ENCODE measurements around the gene STIM1.

Gene STIM1

DNA sequence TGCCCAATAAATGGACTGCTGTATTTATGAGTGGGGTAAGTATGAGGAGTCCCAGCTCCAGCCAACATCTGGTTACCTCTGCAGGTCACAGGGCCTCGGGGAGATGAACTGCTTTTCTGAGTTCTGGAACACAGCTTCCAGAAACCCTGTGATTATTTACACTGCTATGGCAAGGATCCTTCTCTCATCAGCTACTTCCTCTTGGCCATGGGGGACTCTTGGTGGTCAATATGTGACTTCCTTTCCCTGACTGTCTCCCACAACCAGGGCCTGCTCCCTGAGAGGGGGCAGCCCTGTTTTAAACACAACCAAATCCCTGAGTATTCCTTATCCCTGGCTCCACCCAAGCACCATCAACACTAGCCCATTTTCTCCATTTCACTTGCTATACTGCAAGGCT lies 24.7 kb upstream of the STIM1 start:
- DNase-seq = peak in 3 of 4 experiments; percentile 54 to 59 (median 56)

DNA sequence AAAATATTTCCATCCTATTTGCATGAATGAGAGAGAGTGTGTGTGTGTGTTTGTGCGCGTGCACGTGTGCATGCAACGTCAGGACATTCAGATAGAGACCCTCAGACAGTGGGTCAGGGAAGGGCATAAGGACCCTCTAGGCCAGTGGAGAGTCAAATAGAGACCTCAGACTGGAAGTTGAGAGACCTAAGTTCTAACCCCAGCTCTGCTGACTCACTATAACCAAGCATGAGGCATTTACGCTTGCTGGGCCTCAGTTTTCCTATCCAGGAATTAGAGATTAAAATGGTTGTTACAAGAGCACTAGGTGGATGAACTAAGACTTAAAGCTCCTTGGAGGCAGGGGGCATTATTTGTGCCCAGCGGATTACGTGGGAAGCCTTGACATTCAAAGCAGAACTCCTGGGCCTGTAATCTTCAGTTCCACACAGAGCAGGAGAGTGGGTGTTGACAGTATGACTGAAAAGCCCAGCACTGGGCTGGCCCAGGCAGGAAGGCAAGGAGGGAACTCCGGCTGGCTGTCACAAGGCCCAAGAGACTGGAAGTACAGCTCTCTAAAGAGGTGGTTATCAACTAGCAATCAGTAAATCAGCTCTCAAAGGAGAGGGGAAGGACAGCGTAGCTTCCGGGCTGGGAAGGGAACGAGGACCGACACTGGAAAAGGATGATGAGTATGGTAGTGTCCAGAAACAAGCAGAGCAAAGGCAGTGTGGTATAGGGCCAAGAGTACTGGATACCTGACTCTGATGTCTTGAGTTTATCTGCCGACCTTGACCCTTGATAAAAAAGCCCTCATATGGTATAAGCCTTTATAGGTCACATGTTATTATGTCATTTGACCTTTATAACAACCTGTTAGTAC lies 23.9 kb upstream of the STIM1 start:
- DNase-seq = peak; percentile 84 to 92 (median 92)

- peak in 1 of 4 experiments; percentile 14 for DNase-seq
Observed at GRCh38 chr11:3832816-3833215, 22.6 kb upstream of the STIM1 start.

DNA sequence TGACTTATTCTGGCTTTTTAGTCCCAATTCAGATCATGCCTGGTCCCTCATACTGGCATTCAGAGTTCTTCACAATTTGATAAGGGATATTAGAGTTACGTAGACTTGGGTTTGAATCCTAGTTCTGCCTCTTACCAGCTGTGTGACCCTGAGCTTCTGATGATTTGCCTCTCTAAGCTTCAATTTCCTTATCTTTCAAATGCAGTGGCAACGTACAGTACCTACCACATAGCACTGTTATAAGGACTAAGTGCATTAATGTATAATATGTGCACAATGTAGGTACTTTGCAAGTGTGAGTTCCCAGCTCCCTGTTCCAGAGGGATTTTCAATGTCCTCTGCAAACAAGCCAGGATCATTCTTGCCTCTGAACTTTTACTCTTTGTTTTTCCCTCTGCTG lies 22.0 kb upstream of the STIM1 start:
- no peak for DNase-seq

GRCh38 chr11:3834349-3834663 lies 21.2 kb upstream of the STIM1 start:
- no peak for DNase-seq

- DNase-seq = peak; percentile 71 to 92 (median 83)
Observed at GRCh38 chr11:3834664-3835461, 20.6 kb upstream of the STIM1 start.

- DNase-seq = peak in 3 of 4 experiments; percentile 49 to 71 (median 60)
Observed at GRCh38 chr11:3835751-3836150, 19.7 kb upstream of the STIM1 start.

DNA sequence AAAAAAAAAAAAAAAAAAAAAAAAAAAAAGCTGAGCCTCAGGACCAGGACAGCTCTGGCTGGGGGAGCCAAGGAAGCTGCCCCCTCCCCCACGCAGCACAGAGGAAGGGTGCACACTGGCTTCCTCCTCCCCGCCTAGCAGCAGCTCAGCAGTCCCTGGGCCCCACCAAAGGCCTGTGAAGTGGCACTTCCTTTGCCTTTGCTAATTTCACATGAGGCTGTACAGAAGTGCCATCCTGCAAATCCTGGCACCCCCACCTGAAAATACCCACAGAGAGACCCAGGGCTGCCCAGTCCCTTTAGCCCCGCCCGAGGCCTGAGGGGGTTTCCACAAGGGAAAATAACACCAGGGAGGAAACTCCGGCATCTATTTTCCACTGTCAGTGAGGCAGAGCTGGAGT lies 18.6 kb upstream of the STIM1 start:
- peak in 3 of 4 experiments; percentile 71 to 83 (median 82) for DNase-seq

DNA sequence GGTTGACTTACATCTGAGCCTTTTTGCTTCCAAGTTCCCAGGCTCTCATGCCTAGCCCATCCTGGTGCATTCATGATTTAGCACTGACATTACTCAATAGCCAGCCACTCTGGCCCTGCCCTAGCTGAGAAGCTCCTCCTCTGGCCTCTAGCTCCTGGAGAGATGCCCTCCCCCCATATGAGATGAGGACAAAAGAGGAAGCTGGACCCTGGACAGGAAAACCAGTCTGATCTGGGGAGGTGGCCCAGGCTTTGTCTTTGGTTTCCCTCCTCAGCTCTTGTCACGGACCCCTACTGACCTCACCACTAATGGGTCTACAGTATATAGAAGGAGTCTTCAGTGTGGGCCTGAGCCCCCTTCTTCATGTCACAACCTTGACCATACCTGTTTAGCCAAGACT lies 17.7 kb upstream of the STIM1 start:
- peak; percentile 86 to 96 (median 93) for DNase-seq

GRCh38 chr11:3838504-3838903 lies 17.0 kb upstream of the STIM1 start:
- DNase-seq = peak in 3 of 4 experiments; percentile 42 to 75 (median 70)

- DNase-seq = peak in 2 of 4 experiments; percentile 31 to 47
Observed at GRCh38 chr11:3840004-3840869, 15.2 kb upstream of the STIM1 start.

- DNase-seq = peak in 3 of 4 experiments; percentile 82 to 95 (median 93)
Observed at GRCh38 chr11:3840870-3841425, 14.5 kb upstream of the STIM1 start, which contains the start of gene RHOG. RHOG (minus strand) TSS chr11:3840959; CDS start chr11:3828138, 12,821 bp downstream.

GRCh38 chr11:3841426-3842350 lies 13.8 kb upstream of the STIM1 start:
- peak; percentile 94 to 97 (median 95) for DNase-seq

DNA sequence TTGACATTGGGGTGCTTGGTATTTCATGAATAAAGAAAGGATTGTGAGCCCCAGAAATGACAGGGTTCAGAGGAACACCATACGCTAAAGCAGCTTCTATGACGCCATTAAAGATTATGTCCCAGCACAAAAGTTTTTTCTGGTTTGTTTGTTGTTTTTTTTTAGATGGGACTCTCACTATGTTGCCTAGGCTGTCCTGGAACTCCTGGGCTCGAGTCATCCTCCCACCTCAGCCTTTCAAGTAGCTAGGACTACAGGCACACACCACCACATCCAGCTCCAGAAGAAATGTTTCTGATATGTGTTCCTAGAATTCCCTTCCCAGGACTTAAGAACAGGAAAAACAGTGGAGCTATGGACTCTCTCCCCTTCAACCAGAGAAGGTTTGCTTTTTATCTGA lies 12.1 kb upstream of the STIM1 start:
- DNase-seq = peak in 1 of 4 experiments; percentile 53

- no peak for DNase-seq
Observed at GRCh38 chr11:3845246-3845645, 10.2 kb upstream of the STIM1 start.

DNA sequence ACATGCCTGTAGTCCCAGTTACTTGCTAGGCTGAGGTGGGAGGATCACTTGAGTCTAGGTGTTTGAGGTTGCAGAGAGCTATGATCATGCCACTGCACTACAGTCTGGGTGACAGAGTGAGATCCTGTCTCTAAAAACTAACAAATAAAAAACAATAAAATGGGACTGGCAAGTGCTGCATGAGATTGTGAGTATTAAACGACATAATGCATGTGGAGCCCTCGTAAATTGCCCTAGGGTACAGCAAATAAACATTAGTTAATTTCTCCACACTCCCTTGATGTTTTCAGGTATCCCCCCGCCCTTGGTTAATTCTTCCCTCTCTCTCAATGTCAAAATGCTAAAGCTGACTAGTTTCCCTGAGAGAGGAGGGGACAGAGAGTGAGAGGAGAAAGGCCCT lies 9.8 kb upstream of the STIM1 start:
- no peak for DNase-seq

GRCh38 chr11:3849297-3849874 lies 6.1 kb upstream of the STIM1 start:
- peak; percentile 59 to 80 (median 72) for DNase-seq

- DNase-seq = no peak
Observed at GRCh38 chr11:3853545-3853842, 2.0 kb upstream of the STIM1 start.

DNA sequence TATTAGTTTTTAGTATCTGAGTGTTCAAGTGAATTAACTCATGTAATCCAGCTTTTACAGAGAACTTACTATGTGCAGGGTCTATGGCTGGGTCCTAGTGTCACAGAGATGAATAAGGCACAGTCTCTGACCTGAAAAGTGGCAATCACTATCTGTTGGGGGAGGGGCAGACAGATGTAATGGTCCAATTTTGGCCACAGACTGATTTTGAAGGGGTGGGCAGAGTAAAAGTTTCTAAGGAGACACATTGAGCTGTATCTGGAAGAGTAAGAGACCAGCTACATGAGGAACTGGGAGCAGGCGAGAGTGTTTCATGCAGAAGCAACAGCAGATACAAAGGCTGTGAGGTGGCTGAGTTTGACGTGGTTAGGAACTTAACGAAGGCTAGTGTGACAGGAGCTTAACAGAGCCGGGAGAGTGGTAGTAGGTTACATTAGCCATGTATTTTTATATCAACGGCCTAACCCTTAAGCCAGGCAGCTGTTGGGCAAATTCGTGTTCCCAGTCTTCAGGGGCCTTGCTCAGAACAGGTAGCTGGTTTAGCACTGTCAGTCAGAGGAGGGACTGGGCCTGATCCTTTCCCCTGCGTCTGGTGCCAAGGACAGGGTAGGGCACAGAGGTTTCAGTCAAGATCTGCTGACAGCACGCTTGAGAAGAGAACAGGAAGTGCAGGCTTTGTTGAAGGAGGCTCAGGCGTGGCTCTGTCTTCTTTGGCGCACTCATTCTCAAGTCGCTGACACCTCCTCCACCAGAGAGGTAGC lies 1.4 kb upstream of the STIM1 start:
- DNase-seq = peak; percentile 78 to 87 (median 84)

DNA sequence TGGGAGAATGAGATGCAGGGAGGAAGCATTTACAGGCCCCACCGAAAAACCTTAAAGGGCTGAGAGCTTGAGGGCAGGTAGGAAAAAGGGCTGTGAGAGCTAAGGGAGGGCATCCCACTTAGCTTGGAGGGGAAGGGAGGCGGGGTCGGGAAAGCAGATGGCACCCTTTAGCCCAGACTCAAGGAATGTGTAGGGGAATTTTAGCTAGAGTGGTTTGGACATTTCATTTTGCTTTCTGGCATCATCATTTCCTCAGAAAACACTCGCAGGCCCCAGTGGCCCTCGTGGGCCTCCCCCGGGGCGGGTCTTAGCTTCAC lies 846 bp upstream of the STIM1 start:
- DNase-seq = no peak
